Left lung (tissue), 14 donors: ENCODE measurements around the gene EPHA5. TPM values are rescaled to one million over a fixed set of nuclear protein-coding genes. Genes with fewer than 3 reads are reported as not detected.

Experiments used
- ATAC-seq: fragments of 200-7000 bp; cut with Tn5 transposase; one replicate; pipeline ENCODE4 v1.9.1; 2020; ENCODE audit warnings: moderate library complexity
- DNase-seq, 4 donors: peaks; one replicate each; pipeline ENCODE4 v3.0.0-alpha.2; 2013 to 2020
- H3K27ac ChIP-seq, 2 donors: fragments of 200-600 bp; sonication (generic) in 1 of 2; one replicate each; pipeline versions ENCODE4 v1.5.0 to v1.8.0; 2020 to 2021
- H3K27me3 ChIP-seq, 2 donors: fragments of 200-600 bp; sonication (generic) in 1 of 2; one replicate each; pipeline versions ENCODE4 v1.5.0 to v1.8.0; 2020 to 2021
- H3K36me3 ChIP-seq, 2 donors: fragments of 200-600 bp; sonication (generic) in 1 of 2; one replicate each; pipeline versions ENCODE4 v1.5.0 to v1.8.0; 2020 to 2021
- H3K4me1 ChIP-seq, 2 donors: fragments of 200-600 bp; one replicate each; pipeline ENCODE4 v1.8.0; 2021
- H3K4me3 ChIP-seq, 2 donors: fragments of 200-600 bp; sonication (generic) in 1 of 2; one replicate each; pipeline versions ENCODE4 v1.5.0 to v1.8.0; 2020 to 2021; ENCODE audit warnings: mild to moderate bottlenecking in 1 of 2
- H3K9me3 ChIP-seq, 2 donors: fragments of 200-600 bp; sonication (generic) in 1 of 2; one replicate each; pipeline versions ENCODE4 v1.5.0 to v1.8.0; 2020 to 2021
- CTCF ChIP-seq, 2 donors: fragments of 200-600 bp; sonication (generic) in 1 of 2; IDR thresholded peaks; one replicate each; pipeline versions ENCODE4 v1.5.0 to v1.8.0; 2021; ENCODE audit warnings: antibody characterized with exemption in 2 of 2
- intact Hi-C, 2 donors: fragments of 100-400 bp; cut with DNase I; formaldehyde crosslinking; loops; one replicate each; pipeline versions ENCODE4 v1.11.2 to v1.14.2; 2022
- long read RNA-seq, 12 donors: library from polyadenylated mRNA in 2 of 12; unstranded in 2 of 12; transcript quantifications; one replicate each; pipeline ENCODE4 v2.0.0 and lab custom pipeline, GENCODE V29; 2019 to 2026
- polyA plus RNA-seq, 6 donors: library from polyadenylated mRNA; unstranded; fragments of 120-200 nt; gene quantifications; one replicate each; pipeline ENCODE4 v1.2.1, GENCODE V29; 2013; ENCODE audit not compliant: insufficient read length in 6 of 6
- total RNA-seq, 2 donors: library from RNA; stranded (reverse); fragmentation: NEBNext Ultra II Directional; extraction: Animal tissue kit (Norgen Biotek cat#: 25700); gene quantifications; one replicate each; pipeline ENCODE4 v1.2.1, GENCODE V29; 2021
- donor health status: DM: no; HTN: yes; CAD: no.
- donor health status: DM: no; HTN: no; CAD: no.

The EPHA5 gene
- not detected for total RNA-seq
- polyA plus RNA-seq: under 1 TPM; 0.01 to 0.12 (median 0.08) TPM
- long read RNA-seq, donor 1: 0 reads
- long read RNA-seq, donor 2: 0 reads
- long read RNA-seq, donor 3: 0 reads
- long read RNA-seq, donor 4: 0 reads
- long read RNA-seq, donor 5: 0 reads
- long read RNA-seq, donor 6: 0 reads
- long read RNA-seq, donor 7, partial matches to known transcripts: 40 of 40 reads
- long read RNA-seq, donor 7, other reads (novel, unspliced or antisense): 0 of 40 reads
- long read RNA-seq, donor 8: 0 reads
- long read RNA-seq, donor 9: 0 reads
- long read RNA-seq, donor 10: 0 reads
- long read RNA-seq, donor 11, partial matches to known transcripts: 12 of 24 reads
- long read RNA-seq, donor 11, other reads (novel, unspliced or antisense): 12 of 24 reads
- long read RNA-seq, donor 12: 0 reads

- no peak within 1 kb of the TSS for H3K27ac ChIP-seq
- intact Hi-C loops: no loop called here
- ATAC-seq (peak; percentile 93), DNase-seq (peak; percentile 45 to 85 (median 58))
- TF ChIP-seq CTCF (IDR thresholded peaks at IDR 0.05): no peak
- H3K9me3 ChIP-seq: no peaks in the 10 kb centered on the region
- H3K4me1 ChIP-seq: peaks cover 9 to 14% of the 10 kb centered on the region in 2 donors
- peak within 1 kb of the TSS; percentile 7 to 13 for H3K4me3 ChIP-seq
- no peaks in the 10 kb centered on the region for H3K36me3 ChIP-seq
- peaks cover 52 to 72% of the 10 kb centered on the region in 2 donors for H3K27me3 ChIP-seq
These were observed at the start of gene EPHA5 for GRCh38 chr4:65670331-65671031. TSS of gene EPHA5 (minus strand) at chr4:65670489. CDS start at chr4:65669742, 747 bp downstream.

GRCh38 chr4:65719635-65720034 is 49.3 kb upstream of the EPHA5 start:
- no peaks in the 10 kb centered on the region for H3K27me3 ChIP-seq
- H3K4me1 ChIP-seq: no peaks in the 10 kb centered on the region
- intact Hi-C loops: no loop called here
- no peak for ATAC-seq
- H3K4me3 ChIP-seq: no peak overlapping the region
- DNase-seq: no peak
- H3K36me3 ChIP-seq: no peaks in the 10 kb centered on the region
- no peak for TF ChIP-seq CTCF (IDR thresholded peaks at IDR 0.05)
- H3K27ac ChIP-seq: no peak overlapping the region
- peaks cover 0 to under 1% of the 10 kb centered on the region in 2 donors for H3K9me3 ChIP-seq

GRCh38 chr4:65698631-65699030 is 28.3 kb upstream of the EPHA5 start:
- no peak overlapping the region for H3K4me3 ChIP-seq
- H3K4me1 ChIP-seq: no peaks in the 10 kb centered on the region
- TF ChIP-seq CTCF (IDR thresholded peaks at IDR 0.05): no peak
- no peaks in the 10 kb centered on the region for H3K9me3 ChIP-seq
- DNase-seq (no peak), ATAC-seq (no peak)
- no peak overlapping the region for H3K27ac ChIP-seq
- no peaks in the 10 kb centered on the region for H3K27me3 ChIP-seq
- H3K36me3 ChIP-seq: no peaks in the 10 kb centered on the region
- intact Hi-C loops: no loop called here

GRCh38 chr4:65696436-65696835 is 26.1 kb upstream of the EPHA5 start:
- Histone ChIP-seq H3K27me3 (no peaks in the 10 kb centered on the region), H3K9me3 (no peaks in the 10 kb centered on the region), H3K27ac (no peak overlapping the region), H3K36me3 (no peaks in the 10 kb centered on the region), H3K4me1 (no peaks in the 10 kb centered on the region), H3K4me3 (no peak overlapping the region)
- TF ChIP-seq CTCF (IDR thresholded peaks at IDR 0.05): no peak
- no peak for DNase-seq
- intact Hi-C loops: no loop called here
- no peak for ATAC-seq

GRCh38 chr4:65671372-65671771 is 1.1 kb upstream of the EPHA5 start:
- intact Hi-C loops: no loop called here
- no peaks in the 10 kb centered on the region for H3K36me3 ChIP-seq
- peaks cover 9 to 14% of the 10 kb centered on the region in 2 donors for H3K4me1 ChIP-seq
- H3K9me3 ChIP-seq: no peaks in the 10 kb centered on the region
- DNase-seq (no peak), ATAC-seq (no peak)
- H3K4me3 ChIP-seq: no peak overlapping the region
- H3K27me3 ChIP-seq: peaks cover 47 to 64% of the 10 kb centered on the region in 2 donors
- no peak for TF ChIP-seq CTCF (IDR thresholded peaks at IDR 0.05)
- no peak overlapping the region for H3K27ac ChIP-seq
